GM21528 (cell line): Measurements from ENCODE around the gene TPRA1.
"Not testable (repeated sequence)": the region's sequence is repeated elsewhere in the genome, so short reads cannot be mapped to it uniquely, and the experiment has no call there.

Experiments
- ATAC-seq: cut with Tn5 transposase; IDR thresholded peaks from one replicate; pipeline ENCODE4 v1.9.1; 2021; ENCODE audit warnings: mild to moderate bottlenecking, moderate library complexity; ENCODE audit not compliant: unreplicated experiment, low FRiP score

Gene TPRA1

GRCh38 chr3:127616836-127617605 is 26.5 kb upstream of the TPRA1 start:
- ATAC-seq, result no peak

- ATAC-seq, result no peak
Observed at GRCh38 chr3:127615631-127616305, 25.2 kb upstream of the TPRA1 start.

GRCh38 chr3:127614928-127615589 is 24.5 kb upstream of the TPRA1 start:
- ATAC-seq, result no peak

- no peak for ATAC-seq
Observed at GRCh38 chr3:127613406-127613805, 22.9 kb upstream of the TPRA1 start.

- ATAC-seq, result no peak
Observed at GRCh38 chr3:127612966-127613365, 22.4 kb upstream of the TPRA1 start.

- ATAC-seq, result no peak
Observed at GRCh38 chr3:127611251-127611650, 20.7 kb upstream of the TPRA1 start.

GRCh38 chr3:127610105-127610504 is 19.6 kb upstream of the TPRA1 start:
- ATAC-seq, result no peak

- ATAC-seq, result no peak
Observed at GRCh38 chr3:127608362-127608718, 17.8 kb upstream of the TPRA1 start.

- no peak for ATAC-seq
Observed at GRCh38 chr3:127607675-127608361, 17.3 kb upstream of the TPRA1 start.

GRCh38 chr3:127606981-127607595 is 16.6 kb upstream of the TPRA1 start:
- ATAC-seq, result no peak

GRCh38 chr3:127606086-127606805 is 15.7 kb upstream of the TPRA1 start:
- no peak for ATAC-seq

- not testable (repeated sequence) for ATAC-seq
Observed at GRCh38 chr3:127605547-127605946, 15.0 kb upstream of the TPRA1 start.

GRCh38 chr3:127604546-127605165 is 14.1 kb upstream of the TPRA1 start:
- ATAC-seq, result no peak

GRCh38 chr3:127604035-127604434 is 13.5 kb upstream of the TPRA1 start:
- ATAC-seq, result no peak

GRCh38 chr3:127600749-127601456 is 10.4 kb upstream of the TPRA1 start:
- ATAC-seq, result no peak

- ATAC-seq, result no peak
Observed at GRCh38 chr3:127598841-127599570, 8.5 kb upstream of the TPRA1 start.

- no peak for ATAC-seq
Observed at GRCh38 chr3:127597020-127597771, 6.7 kb upstream of the TPRA1 start.

GRCh38 chr3:127595303-127595702 is 4.8 kb upstream of the TPRA1 start:
- ATAC-seq, result no peak
